Measurements from ENCODE around the gene ITPA. TPM values are rescaled to one million over a fixed set of nuclear protein-coding genes. Genes with fewer than 3 reads are reported as not detected.

Gene ITPA
- total RNA-seq, 1 experiment from 2014 or later = 117 TPM

DNA sequence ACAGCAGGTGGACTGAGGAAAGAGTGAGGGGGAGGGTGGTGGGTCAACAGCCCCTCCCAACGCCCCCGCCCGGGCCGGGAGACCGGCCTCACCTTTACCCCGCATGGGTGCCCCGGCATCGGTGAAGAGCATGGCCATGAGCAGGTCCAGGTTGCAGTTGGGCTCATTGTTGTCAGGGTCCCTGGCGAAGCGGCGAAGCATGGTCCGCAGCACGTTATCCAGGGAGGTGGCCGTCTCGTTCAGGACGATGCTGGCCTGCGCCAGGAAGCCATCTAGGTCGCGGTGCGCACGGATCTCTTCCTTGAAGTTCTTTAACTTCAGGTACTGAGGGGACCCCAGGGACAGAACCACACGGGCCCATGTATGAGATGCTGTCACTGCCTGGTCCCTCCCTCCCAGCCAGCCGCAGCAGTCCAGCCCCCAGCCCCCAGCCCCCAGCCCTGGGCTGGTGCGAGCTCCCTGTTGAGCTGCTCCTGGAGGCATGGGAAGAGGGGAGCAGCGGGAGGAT is 24.7 kb downstream of the ITPA start:
- Histone ChIP-seq H3K27ac (ENCODE audit: low read length) (no peak overlapping the region), H3F3A (ENCODE audit: low read length, unreplicated experiment) (no peaks in the 10 kb centered on the region), H3K4me2 (ENCODE audit: low read length) (no peak overlapping the region), H3K9me3 (ENCODE audit: low read length) (no peaks in the 10 kb centered on the region), H3K4me3 (ENCODE audit: low read length) (no peak overlapping the region), H3K9ac (ENCODE audit: low read length) (no peak overlapping the region), H3K36me3 (ENCODE audit: low read depth, low read length) (peaks cover 9% of the 10 kb centered on the region; the same call in 1 of the 2 replicates), H3K79me2 (ENCODE audit: low read length) (0 out of 2 replicates have a peak, but pooled peaks cover 9% of the 10 kb centered on the region), H4K20me1 (ENCODE audit: low read length) (no peaks in the 10 kb centered on the region), H3K4me1 (ENCODE audit: insufficient read depth, low read length) (peaks cover 32% of the 10 kb centered on the region), H3K9me2 (replicated peaks; ENCODE audit: low read length) (no peaks in the 10 kb centered on the region), H2AFZ (ENCODE audit: low read length) (no peak overlapping the region), H3K27me3 (ENCODE audit: low read length) (no peaks in the 10 kb centered on the region)
- no peak for TF ChIP-seq EZH2 (IDR thresholded peaks at IDR 0.05; ENCODE audit: low read length, unreplicated experiment)
- TF ChIP-seq, protein P1, sequence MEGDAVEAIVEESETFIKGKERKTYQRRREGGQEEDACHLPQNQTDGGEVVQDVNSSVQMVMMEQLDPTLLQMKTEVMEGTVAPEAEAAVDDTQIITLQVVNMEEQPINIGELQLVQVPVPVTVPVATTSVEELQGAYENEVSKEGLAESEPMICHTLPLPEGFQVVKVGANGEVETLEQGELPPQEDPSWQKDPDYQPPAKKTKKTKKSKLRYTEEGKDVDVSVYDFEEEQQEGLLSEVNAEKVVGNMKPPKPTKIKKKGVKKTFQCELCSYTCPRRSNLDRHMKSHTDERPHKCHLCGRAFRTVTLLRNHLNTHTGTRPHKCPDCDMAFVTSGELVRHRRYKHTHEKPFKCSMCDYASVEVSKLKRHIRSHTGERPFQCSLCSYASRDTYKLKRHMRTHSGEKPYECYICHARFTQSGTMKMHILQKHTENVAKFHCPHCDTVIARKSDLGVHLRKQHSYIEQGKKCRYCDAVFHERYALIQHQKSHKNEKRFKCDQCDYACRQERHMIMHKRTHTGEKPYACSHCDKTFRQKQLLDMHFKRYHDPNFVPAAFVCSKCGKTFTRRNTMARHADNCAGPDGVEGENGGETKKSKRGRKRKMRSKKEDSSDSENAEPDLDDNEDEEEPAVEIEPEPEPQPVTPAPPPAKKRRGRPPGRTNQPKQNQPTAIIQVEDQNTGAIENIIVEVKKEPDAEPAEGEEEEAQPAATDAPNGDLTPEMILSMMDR (conservative IDR thresholded peaks at IDR 0.05; ENCODE audit: low read depth, low read length) = no peak
- TF ChIP-seq EZH2phosphoT487 (IDR thresholded peaks at IDR 0.05; ENCODE audit: borderline replicate concordance, low read length) = no peak
- POLR2A ChIA-PET (ENCODE audit: unreplicated experiment) = no interaction called here
- DNase-seq (no peak), ATAC-seq (no peak)
- CTCF ChIA-PET = no interaction called here
- intact Hi-C loops (cut with micrococcal nuclease) = no loop called here
- no TSS peak for BruUV-seq (replicated peaks)

DNA sequence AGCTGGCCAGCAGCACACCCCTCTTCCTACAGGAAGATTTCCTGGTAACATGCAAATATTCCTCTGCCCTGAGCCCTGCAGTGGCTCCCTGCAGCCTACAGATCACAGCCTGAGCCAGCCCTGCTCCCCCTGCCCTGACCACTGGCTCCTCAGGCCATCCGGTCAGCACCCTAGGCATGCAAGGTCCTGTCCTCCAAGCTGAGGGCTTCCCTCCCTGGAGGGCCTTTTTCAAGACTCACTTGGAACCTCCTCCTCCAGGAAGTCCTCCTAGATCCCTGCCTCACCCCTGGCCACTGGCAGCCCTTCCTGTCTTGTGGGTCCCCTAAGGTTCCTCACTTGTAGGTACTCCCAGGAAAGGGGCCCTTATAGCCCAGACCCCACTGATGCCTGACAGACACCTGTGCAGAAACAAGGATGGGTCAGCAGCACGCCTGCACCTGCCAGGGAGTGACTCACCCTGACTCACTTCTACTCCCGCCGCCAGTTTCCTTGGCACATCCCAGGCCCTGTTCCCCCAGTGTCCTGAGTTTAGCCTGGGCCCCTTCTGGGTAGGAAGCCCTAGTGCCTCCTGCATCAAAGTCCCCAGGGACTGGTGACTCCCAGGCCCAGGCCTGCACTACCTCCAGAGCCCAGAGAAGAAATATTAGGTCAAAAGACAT is 26.5 kb downstream of the ITPA start:
- Histone ChIP-seq H3K9me2 (replicated peaks; ENCODE audit: low read length) (no peaks in the 10 kb centered on the region), H3K4me1 (ENCODE audit: insufficient read depth, low read length) (peaks cover 39% of the 10 kb centered on the region), H3K27me3 (ENCODE audit: low read length) (no peaks in the 10 kb centered on the region), H3K27ac (ENCODE audit: low read length) (no peak overlapping the region), H3K9me3 (ENCODE audit: low read length) (no peaks in the 10 kb centered on the region), H4K20me1 (ENCODE audit: low read length) (no peaks in the 10 kb centered on the region), H2AFZ (ENCODE audit: low read length) (no peak overlapping the region), H3K4me2 (ENCODE audit: low read length) (peak overlapping the region; percentile 34), H3K36me3 (ENCODE audit: low read depth, low read length) (peaks cover 9% of the 10 kb centered on the region; the same call in 1 of the 2 replicates), H3K4me3 (ENCODE audit: low read length) (no peak overlapping the region), H3K79me2 (ENCODE audit: low read length) (0 out of 2 replicates have a peak, but pooled peaks cover 9% of the 10 kb centered on the region), H3K9ac (ENCODE audit: low read length) (no peak overlapping the region), H3F3A (ENCODE audit: low read length, unreplicated experiment) (no peaks in the 10 kb centered on the region)
- intact Hi-C loops (cut with micrococcal nuclease) = loop anchor here (1.0 kb wide), 1 partner anchor 10 kb away; no protein-coding TSS in a partner anchor
- ChIA-PET CTCF (no interaction called here), POLR2A (ENCODE audit: unreplicated experiment) (no interaction called here)
- DNase-seq (peak; percentile 92), ATAC-seq (peak; percentile 73)
- BruUV-seq (replicated peaks) = no TSS peak
- TF ChIP-seq EZH2phosphoT487 (IDR thresholded peaks at IDR 0.05; ENCODE audit: borderline replicate concordance, low read length) (no peak), EZH2 (IDR thresholded peaks at IDR 0.05; ENCODE audit: low read length, unreplicated experiment) (no peak)
- TF ChIP-seq, protein P1 (conservative IDR thresholded peaks at IDR 0.05; ENCODE audit: low read depth, low read length) = no peak

Measured in PC-3 (cell line).